ENCODE measurements around the gene HIP1.

DNA sequence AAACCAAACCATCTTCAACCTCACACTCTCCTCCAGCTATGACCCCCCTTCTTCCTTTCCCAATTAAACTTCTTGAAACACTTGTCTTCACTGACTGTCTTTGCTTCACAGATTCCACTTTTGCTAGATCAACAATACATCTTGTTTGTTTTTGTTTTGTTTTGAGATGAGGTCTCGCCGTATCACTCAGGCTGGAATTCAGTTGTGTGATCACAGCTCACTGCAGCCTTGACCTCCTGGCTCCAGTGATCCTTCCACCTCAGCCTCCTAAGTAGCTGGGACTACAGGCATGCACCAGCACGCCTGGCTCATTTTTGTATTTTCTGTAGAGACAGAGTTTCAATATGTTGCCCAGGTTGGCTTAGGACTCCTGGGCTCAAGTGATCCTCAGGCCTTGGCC lies 59.7 kb downstream of the HIP1 start:
- TF ChIP-seq, protein P1, sequence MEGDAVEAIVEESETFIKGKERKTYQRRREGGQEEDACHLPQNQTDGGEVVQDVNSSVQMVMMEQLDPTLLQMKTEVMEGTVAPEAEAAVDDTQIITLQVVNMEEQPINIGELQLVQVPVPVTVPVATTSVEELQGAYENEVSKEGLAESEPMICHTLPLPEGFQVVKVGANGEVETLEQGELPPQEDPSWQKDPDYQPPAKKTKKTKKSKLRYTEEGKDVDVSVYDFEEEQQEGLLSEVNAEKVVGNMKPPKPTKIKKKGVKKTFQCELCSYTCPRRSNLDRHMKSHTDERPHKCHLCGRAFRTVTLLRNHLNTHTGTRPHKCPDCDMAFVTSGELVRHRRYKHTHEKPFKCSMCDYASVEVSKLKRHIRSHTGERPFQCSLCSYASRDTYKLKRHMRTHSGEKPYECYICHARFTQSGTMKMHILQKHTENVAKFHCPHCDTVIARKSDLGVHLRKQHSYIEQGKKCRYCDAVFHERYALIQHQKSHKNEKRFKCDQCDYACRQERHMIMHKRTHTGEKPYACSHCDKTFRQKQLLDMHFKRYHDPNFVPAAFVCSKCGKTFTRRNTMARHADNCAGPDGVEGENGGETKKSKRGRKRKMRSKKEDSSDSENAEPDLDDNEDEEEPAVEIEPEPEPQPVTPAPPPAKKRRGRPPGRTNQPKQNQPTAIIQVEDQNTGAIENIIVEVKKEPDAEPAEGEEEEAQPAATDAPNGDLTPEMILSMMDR (IDR thresholded peaks at IDR 0.05) = no peak
- TF ChIP-seq EZH2 (IDR thresholded peaks at IDR 0.05) = no peak
- no peak for TF ChIP-seq EZH2phosphoT487 (IDR thresholded peaks at IDR 0.05)
